Activated naive CD4-positive, alpha-beta T cell treated with anti-CD3 and anti-CD28 coated beads, Interleukin-2, amount 50 U/mL, for 16 hours (primary cell): ENCODE measurements around the gene DGKE.

Experiments used
- DNase-seq: peaks from one replicate; pipeline ENCODE4 v3.0.0-alpha.2; 2020

The DGKE gene

GRCh38 chr17:56833809-56834379 lies at the start of gene DGKE, which contains the start of gene C17orf67:
Gene DGKE, plus strand, starts transcription at chr17:56834151. Its CDS starts 645 bp downstream, at chr17:56834796.
Gene C17orf67, minus strand, starts transcription at chr17:56833920. Its CDS starts 18,110 bp downstream, at chr17:56815810.
- DNase-seq: peak; percentile 97

- no peak for DNase-seq
Observed at GRCh38 chr17:56785405-56785804, 48.5 kb upstream of the DGKE start.

- no peak for DNase-seq
Observed at GRCh38 chr17:56785997-56786680, 47.8 kb upstream of the DGKE start.

- DNase-seq: peak; percentile 55
Observed at GRCh38 chr17:56786989-56787482, 46.9 kb upstream of the DGKE start.

DNA sequence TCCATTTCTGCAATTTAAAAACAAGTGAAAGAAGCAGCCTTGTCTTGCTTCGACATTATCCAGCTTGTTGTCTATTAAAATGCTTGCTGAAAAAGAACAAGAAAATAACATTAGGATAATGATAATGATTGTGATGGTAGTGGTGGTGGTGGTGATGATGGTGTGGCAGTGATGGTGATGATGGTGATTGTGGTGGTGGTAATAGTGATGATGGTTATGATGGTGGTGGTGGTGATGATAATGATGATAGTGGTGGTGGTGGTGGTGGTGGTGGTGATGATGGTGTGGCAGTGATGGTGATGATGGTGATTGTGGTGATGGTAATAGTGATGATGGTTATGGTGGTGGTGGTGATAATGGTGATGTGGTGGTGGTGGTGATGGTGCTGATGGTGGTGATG lies 41.7 kb upstream of the DGKE start:
- no peak for DNase-seq

DNA sequence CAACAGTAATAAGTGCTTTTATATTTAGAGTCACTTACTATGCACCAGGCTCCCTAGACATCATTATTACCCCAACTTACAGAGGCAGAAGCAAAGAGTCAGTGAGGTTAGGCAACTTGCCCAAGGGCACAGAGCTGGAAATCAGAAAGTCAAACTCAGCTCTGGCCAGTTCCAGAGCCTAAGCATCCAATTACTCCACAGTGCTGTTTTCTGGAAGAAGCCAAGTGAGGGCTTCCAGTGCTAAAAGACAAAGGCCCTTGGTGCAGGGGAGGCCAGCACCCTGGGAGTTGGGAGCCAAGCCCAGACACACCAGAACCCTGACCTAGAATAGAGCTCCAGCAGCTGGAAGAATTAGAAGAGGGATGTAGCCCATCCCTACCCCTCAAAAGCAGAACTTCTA lies 40.4 kb upstream of the DGKE start:
- DNase-seq: no peak

- DNase-seq: no peak
Observed at GRCh38 chr17:56793957-56794356, 40.0 kb upstream of the DGKE start.

- no peak for DNase-seq
Observed at GRCh38 chr17:56795221-56795865, 38.6 kb upstream of the DGKE start.

DNA sequence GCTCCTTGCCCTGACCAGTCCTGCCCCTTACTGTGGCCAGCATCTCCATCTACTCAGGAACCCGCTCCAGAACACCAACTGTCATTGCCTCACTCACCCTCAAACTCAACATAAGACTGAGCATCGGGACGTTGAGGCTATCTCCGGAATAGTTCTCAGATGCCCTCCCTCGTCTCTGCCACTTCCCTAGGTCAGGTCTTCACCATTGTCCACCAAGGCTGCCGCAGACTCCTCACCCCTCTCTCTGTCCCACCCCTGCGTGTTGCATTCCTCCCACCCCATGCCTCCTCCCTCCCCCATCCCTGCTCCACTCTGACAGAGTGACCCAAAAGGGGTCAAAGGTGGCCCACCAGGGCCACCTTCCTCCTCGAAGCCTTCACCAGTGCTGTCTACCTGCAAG lies 37.4 kb upstream of the DGKE start:
- DNase-seq: no peak

DNA sequence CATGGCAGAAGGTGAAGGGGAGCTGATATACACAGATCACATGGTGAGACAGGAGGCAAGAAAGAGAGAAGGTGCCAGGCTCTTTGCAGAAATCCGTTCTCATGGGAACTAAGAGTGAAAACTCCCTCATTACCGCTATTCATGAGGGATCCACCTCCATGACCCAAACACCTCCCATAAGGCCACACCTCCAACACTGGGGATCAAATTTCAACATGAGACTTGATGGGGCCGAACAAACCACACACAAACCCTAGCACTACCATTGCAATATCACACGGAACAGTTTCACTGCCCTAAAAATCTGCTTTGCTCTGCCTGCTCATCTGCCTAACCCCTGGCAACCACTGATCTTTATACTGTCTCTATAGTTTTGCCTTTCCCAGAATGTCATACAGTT lies 35.0 kb upstream of the DGKE start:
- DNase-seq: no peak

DNA sequence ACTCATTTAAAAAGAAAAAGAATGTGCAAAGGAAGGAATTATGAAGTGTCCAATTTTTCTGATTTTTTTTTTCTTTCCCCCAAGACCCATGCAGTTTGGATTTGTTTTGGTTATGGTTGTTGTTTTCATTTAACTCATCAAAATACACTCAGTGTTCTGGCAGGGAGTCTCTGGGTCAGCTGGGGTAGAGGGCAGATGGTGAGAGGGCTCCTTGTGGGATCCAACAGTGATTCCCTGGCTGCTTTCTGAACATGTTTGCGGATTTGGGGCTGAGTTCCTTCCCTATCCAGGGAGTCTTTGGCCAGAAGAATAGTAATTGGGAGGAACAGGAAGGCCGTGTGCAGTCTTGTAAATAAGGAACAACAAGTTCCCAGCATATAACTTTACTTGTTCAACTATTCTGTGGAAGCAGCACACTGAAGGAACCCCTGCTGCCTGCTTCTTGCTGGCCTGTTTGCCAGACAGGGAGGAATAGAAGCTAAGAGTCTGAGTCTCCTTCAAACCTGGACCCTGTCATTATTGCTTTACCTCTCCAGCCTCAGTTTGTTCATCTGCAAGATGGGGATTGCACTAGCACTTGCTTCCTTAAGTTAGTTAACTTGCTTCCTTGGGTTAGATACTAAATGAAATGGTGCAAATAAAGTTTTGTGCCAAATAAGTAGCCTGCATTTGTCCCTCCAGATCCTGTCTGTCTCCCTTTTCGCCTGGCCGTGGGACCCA lies 32.3 kb upstream of the DGKE start:
- DNase-seq: no peak

- no peak for DNase-seq
Observed at GRCh38 chr17:56803071-56803470, 30.9 kb upstream of the DGKE start.

DNA sequence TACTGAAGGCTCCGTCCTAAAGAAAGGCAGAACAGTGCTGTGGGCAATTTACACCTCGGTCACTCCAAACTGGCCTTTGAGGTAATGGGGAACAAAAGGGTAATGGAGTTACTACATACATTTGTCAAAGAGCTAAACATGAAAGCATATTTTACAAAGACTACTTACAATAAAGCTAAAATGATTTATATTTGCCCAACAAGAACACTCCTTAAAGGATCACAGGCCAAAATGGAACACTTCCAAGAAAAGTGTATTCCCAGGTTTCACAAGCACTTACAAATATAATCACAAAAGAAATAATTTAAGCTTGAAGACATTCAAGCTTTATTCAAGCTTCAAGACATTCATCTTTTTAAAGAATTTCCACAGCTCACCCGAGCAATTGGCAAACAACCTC lies 29.5 kb upstream of the DGKE start:
- no peak for DNase-seq

GRCh38 chr17:56806949-56807348 lies 27.0 kb upstream of the DGKE start:
- no peak for DNase-seq

- no peak for DNase-seq
Observed at GRCh38 chr17:56807723-56808122, 26.2 kb upstream of the DGKE start.

GRCh38 chr17:56808503-56808902 lies 25.4 kb upstream of the DGKE start:
- DNase-seq: no peak

- DNase-seq: no peak
Observed at GRCh38 chr17:56809106-56809819, 24.7 kb upstream of the DGKE start.

GRCh38 chr17:56809820-56810179 lies 24.2 kb upstream of the DGKE start:
- DNase-seq: no peak

DNA sequence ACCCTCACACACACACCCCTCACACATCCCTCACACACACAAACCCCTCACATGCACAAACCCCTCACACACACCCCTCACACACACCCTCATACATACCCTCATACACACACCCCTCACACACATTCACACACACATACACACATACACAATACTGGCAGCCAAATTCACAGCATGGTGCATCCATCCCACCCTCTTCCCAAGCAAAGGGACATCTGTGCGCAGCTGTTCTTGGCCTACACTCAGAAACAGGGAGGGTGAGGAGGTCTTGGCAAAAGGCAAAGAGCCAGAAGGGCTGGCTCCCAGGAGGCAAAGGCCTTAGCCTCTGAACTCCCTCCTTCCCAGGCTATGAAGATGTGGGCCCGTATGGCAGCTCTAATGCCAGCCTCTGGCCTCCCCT lies 23.6 kb upstream of the DGKE start:
- DNase-seq: no peak

GRCh38 chr17:56810891-56811775 lies 22.8 kb upstream of the DGKE start:
- no peak for DNase-seq

- no peak for DNase-seq
Observed at GRCh38 chr17:56812901-56813388, 21.0 kb upstream of the DGKE start.

DNA sequence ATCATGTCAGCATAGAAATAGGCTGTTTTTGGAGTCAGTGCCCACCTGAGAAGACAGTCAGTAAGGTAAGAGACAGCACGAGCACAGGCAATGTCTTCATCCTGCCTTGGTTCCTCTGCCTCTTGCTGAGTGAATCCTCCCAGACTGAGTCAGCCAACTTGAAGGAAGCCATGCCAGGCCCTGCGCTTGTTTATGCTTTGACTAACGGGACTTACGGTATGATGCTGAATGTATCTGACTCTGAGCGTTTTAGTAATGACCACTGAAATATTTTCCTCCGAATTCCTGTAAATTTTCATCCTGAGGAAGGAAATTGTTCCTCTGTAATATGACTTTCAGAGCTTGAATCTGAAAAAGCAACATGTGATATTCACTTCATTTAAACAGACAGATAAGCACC lies 18.2 kb upstream of the DGKE start:
- DNase-seq: no peak
